ENCODE data around the gene PLEKHA8. TPM values are rescaled to one million over a fixed set of nuclear protein-coding genes. Genes with fewer than 3 reads are reported as not detected.

PLEKHA8 gene
- total RNA-seq, 1 experiment from 2014 or later, result 23.0 TPM

DNA sequence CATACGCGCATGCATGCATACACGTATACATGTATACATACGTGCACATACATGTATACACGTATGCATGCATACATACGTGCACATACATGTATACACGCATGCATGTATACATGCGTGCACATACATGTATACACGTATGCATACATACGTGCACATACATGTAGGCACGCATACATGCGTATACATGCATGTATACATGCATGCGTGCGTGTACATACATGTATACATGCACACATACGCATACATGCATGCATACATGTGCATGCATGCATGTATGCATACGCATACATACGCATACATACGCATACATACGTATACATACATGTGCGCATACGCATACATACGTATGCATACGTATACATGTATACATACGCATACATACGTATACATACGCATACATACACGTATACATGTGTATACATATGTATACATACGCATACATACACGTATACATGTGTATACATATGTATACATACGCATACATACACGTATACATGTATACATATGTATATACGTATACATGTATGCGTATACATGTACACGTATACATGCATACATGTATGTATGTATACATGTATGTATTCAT is 87.6 kb downstream of the PLEKHA8 start:
- POLR2A ChIA-PET (ENCODE audit: unreplicated experiment), result no interaction called here
- no peak overlapping the region for H3K4me2 ChIP-seq
- no peaks in the 10 kb centered on the region for H3K9me2 ChIP-seq (ENCODE audit: insufficient read depth)
- TF ChIP-seq EZH2 (IDR thresholded peaks at IDR 0.05; ENCODE audit: low read depth), result no peak
- TF ChIP-seq, protein P1, sequence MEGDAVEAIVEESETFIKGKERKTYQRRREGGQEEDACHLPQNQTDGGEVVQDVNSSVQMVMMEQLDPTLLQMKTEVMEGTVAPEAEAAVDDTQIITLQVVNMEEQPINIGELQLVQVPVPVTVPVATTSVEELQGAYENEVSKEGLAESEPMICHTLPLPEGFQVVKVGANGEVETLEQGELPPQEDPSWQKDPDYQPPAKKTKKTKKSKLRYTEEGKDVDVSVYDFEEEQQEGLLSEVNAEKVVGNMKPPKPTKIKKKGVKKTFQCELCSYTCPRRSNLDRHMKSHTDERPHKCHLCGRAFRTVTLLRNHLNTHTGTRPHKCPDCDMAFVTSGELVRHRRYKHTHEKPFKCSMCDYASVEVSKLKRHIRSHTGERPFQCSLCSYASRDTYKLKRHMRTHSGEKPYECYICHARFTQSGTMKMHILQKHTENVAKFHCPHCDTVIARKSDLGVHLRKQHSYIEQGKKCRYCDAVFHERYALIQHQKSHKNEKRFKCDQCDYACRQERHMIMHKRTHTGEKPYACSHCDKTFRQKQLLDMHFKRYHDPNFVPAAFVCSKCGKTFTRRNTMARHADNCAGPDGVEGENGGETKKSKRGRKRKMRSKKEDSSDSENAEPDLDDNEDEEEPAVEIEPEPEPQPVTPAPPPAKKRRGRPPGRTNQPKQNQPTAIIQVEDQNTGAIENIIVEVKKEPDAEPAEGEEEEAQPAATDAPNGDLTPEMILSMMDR (conservative IDR thresholded peaks at IDR 0.05), result no peak
- CTCF ChIA-PET, result no interaction called here
- BruUV-seq (replicated peaks), result no TSS peak
- H3K27me3 ChIP-seq (ENCODE audit: insufficient read depth, low read depth), result no peaks in the 10 kb centered on the region
- H3K36me3 ChIP-seq (ENCODE audit: low read depth), result no peaks in the 10 kb centered on the region
- no peaks in the 10 kb centered on the region for H4K20me1 ChIP-seq (ENCODE audit: insufficient read depth)
- H3K4me3 ChIP-seq, result no peak overlapping the region
- no peak overlapping the region for H2AFZ ChIP-seq
- H3K79me2 ChIP-seq (ENCODE audit: low read depth), result no peaks in the 10 kb centered on the region
- H3K27ac ChIP-seq, result no peak overlapping the region
- no peak for DNase-seq
- peaks cover 26% of the 10 kb centered on the region for H3F3A ChIP-seq (ENCODE audit: insufficient read depth, low read depth)
- intact Hi-C loops (cut with micrococcal nuclease; ENCODE audit: unreplicated experiment), result no loop called here
- H3K4me1 ChIP-seq (replicated peaks; ENCODE audit: insufficient read depth), result no peaks in the 10 kb centered on the region
- H3K9me3 ChIP-seq (ENCODE audit: insufficient read depth, low read depth), result peaks cover 20% of the 10 kb centered on the region

DNA sequence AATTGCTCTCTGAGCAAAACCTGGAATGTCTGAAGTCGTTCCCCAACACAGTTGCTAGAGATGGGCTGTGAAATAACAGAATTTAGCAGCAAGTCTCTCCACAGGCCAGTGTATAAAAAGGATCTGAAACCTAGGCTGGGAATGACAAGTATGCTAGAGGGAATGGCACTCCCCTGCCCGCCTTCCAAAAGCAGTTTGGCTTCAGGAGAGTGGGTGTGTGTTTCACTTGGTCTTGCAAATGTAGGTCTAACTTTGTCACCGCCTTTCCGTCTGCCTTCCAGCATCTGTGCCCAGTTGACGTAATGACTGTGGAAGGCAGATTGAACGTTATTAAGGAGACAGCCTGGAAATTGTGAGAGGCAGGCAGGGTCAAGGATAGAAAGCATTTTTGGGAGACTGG is 88.6 kb downstream of the PLEKHA8 start:
- no peaks in the 10 kb centered on the region for H3K27me3 ChIP-seq (ENCODE audit: insufficient read depth, low read depth)
- H3K4me3 ChIP-seq, result no peak overlapping the region
- H3K9me2 ChIP-seq (ENCODE audit: insufficient read depth), result no peaks in the 10 kb centered on the region
- TF ChIP-seq, protein P1 (conservative IDR thresholded peaks at IDR 0.05), result no peak
- TF ChIP-seq EZH2 (IDR thresholded peaks at IDR 0.05; ENCODE audit: low read depth), result no peak
- H2AFZ ChIP-seq, result no peak overlapping the region
- CTCF ChIA-PET, result interaction anchor here (0.6 kb wide), 1 partner anchor 770 kb away, joined by 3 read pairs; no protein-coding TSS in a partner anchor
- H3K27ac ChIP-seq, result no peak overlapping the region
- peaks cover 26% of the 10 kb centered on the region for H3F3A ChIP-seq (ENCODE audit: insufficient read depth, low read depth)
- H3K4me1 ChIP-seq (replicated peaks; ENCODE audit: insufficient read depth), result no peaks in the 10 kb centered on the region
- DNase-seq, result no peak
- H3K36me3 ChIP-seq (ENCODE audit: low read depth), result no peaks in the 10 kb centered on the region
- intact Hi-C loops (cut with micrococcal nuclease; ENCODE audit: unreplicated experiment), result no loop called here
- H3K9me3 ChIP-seq (ENCODE audit: insufficient read depth, low read depth), result peaks cover 20% of the 10 kb centered on the region
- H3K79me2 ChIP-seq (ENCODE audit: low read depth), result no peaks in the 10 kb centered on the region
- H4K20me1 ChIP-seq (ENCODE audit: insufficient read depth), result no peaks in the 10 kb centered on the region
- POLR2A ChIA-PET (ENCODE audit: unreplicated experiment), result no interaction called here
- no peak overlapping the region for H3K4me2 ChIP-seq
- BruUV-seq (replicated peaks), result no TSS peak

DNA sequence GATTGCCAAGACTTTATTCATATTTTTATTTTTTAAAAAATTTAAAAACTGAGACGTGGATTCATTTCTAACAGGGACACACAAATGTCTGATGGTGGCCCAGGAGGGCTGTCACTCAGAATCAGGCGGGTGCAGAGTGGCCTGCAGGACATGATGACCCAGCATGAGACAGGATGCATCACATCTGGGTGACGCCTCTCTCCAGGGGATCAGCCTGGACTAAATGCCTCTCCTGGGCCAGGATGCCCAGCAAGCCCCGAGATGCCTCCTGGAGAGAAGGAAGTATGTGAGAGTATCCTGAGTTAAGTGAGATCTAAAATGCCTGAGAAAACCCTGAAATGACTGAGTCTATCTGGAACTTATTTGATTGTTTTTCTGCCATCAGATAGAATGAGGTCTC is 89.7 kb downstream of the PLEKHA8 start:
- CTCF ChIA-PET, result no interaction called here
- no peaks in the 10 kb centered on the region for H3K36me3 ChIP-seq (ENCODE audit: low read depth)
- no peaks in the 10 kb centered on the region for H3K27me3 ChIP-seq (ENCODE audit: insufficient read depth, low read depth)
- peaks cover 26% of the 10 kb centered on the region for H3F3A ChIP-seq (ENCODE audit: insufficient read depth, low read depth)
- H3K27ac ChIP-seq, result no peak overlapping the region
- BruUV-seq (replicated peaks), result no TSS peak
- no peak overlapping the region for H3K4me2 ChIP-seq
- POLR2A ChIA-PET (ENCODE audit: unreplicated experiment), result no interaction called here
- no peaks in the 10 kb centered on the region for H3K9me2 ChIP-seq (ENCODE audit: insufficient read depth)
- H3K9me3 ChIP-seq (ENCODE audit: insufficient read depth, low read depth), result peaks cover 10% of the 10 kb centered on the region
- H3K79me2 ChIP-seq (ENCODE audit: low read depth), result no peaks in the 10 kb centered on the region
- TF ChIP-seq, protein P1 (conservative IDR thresholded peaks at IDR 0.05), result no peak
- TF ChIP-seq EZH2 (IDR thresholded peaks at IDR 0.05; ENCODE audit: low read depth), result no peak
- no peaks in the 10 kb centered on the region for H4K20me1 ChIP-seq (ENCODE audit: insufficient read depth)
- no peak overlapping the region for H3K4me3 ChIP-seq
- H2AFZ ChIP-seq, result no peak overlapping the region
- no peaks in the 10 kb centered on the region for H3K4me1 ChIP-seq (replicated peaks; ENCODE audit: insufficient read depth)
- DNase-seq, result no peak
- intact Hi-C loops (cut with micrococcal nuclease; ENCODE audit: unreplicated experiment), result no loop called here

Data from PC-9 (cell line).